Measurements from ENCODE around the gene GBX2. TPM values are rescaled to one million over a fixed set of nuclear protein-coding genes. Genes with fewer than 3 reads are reported as not detected.

Gene GBX2
- total RNA-seq, 1 donor from 2014 or later = 0.84 TPM

DNA sequence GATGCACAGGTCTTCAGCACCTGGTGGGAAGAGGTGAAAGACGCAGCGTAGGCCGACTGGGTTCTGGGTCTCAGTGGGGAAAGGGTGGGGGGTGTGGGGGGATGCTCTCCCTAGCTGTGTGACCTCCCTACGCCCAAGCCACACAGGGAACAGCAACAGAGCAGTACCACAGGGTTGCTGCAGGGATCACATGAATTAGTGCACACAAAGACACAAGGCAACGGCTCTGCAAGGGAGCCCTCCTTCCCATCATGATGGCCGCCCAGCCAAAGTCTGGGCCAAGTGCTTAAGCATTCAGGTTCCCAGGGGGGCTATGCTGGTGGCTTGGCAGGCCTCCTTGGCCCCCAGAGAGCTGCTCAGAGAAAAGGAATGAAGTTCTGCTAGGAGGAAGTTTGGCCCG lies 28.2 kb upstream of the GBX2 start:
- DNase-seq (ENCODE audit: low read depth) = no peak
- no peak for TF ChIP-seq CTCF (IDR thresholded peaks at IDR 0.05; ENCODE audit: insufficient read depth, low read length, poor library complexity, severe bottlenecking)

GRCh38 chr2:236195726-236196125 lies 27.5 kb upstream of the GBX2 start:
- no peak for TF ChIP-seq CTCF (IDR thresholded peaks at IDR 0.05; ENCODE audit: insufficient read depth, low read length, poor library complexity, severe bottlenecking)
- H3K36me3 ChIP-seq (ENCODE audit: control insufficient read depth, insufficient read depth, low read length) = no peaks in the 10 kb centered on the region
- DNase-seq (ENCODE audit: low read depth) = no peak
- no peak overlapping the region for H3K4me3 ChIP-seq (ENCODE audit: low read depth, low read length)
- no peaks in the 10 kb centered on the region for H3K27me3 ChIP-seq (ENCODE audit: control insufficient read depth, insufficient read depth, low read length)

More for the DNA sequence above, 28.2 kb upstream of the GBX2 start:
- Histone ChIP-seq H3K4me3 (ENCODE audit: low read depth, low read length) (no peak overlapping the region), H3K27me3 (ENCODE audit: control insufficient read depth, insufficient read depth, low read length) (no peaks in the 10 kb centered on the region), H3K36me3 (ENCODE audit: control insufficient read depth, insufficient read depth, low read length) (no peaks in the 10 kb centered on the region)

DNA sequence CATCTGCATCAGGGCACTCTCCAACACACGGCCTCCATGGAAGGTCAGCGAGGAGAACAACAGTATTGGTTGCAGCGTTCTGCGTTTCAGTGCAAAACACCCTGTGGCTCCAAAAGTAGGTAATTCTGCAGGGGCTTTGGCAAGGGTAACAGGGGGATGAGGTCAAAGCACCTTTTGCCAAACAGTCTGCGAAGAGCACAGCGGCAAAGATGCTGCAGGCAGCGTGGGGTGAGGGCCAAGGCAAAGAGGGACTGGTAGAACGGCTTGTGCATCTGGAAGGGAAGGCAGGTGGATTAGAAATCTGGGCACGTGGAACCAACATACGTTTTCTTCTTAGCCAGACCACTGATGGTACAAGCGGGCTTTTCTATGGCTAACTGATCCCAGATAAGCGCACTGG lies 26.6 kb upstream of the GBX2 start:
- Histone ChIP-seq H3K4me3 (ENCODE audit: low read depth, low read length) (no peak overlapping the region), H3K36me3 (ENCODE audit: control insufficient read depth, insufficient read depth, low read length) (no peaks in the 10 kb centered on the region), H3K27me3 (ENCODE audit: control insufficient read depth, insufficient read depth, low read length) (no peaks in the 10 kb centered on the region)
- no peak for DNase-seq (ENCODE audit: low read depth)
- no peak for TF ChIP-seq CTCF (IDR thresholded peaks at IDR 0.05; ENCODE audit: insufficient read depth, low read length, poor library complexity, severe bottlenecking)

- no peak for DNase-seq (ENCODE audit: low read depth)
- H3K36me3 ChIP-seq (ENCODE audit: control insufficient read depth, insufficient read depth, low read length) = no peaks in the 10 kb centered on the region
- no peak for TF ChIP-seq CTCF (IDR thresholded peaks at IDR 0.05; ENCODE audit: insufficient read depth, low read length, poor library complexity, severe bottlenecking)
Observed at GRCh38 chr2:236193026-236193425, 24.8 kb upstream of the GBX2 start.

DNA sequence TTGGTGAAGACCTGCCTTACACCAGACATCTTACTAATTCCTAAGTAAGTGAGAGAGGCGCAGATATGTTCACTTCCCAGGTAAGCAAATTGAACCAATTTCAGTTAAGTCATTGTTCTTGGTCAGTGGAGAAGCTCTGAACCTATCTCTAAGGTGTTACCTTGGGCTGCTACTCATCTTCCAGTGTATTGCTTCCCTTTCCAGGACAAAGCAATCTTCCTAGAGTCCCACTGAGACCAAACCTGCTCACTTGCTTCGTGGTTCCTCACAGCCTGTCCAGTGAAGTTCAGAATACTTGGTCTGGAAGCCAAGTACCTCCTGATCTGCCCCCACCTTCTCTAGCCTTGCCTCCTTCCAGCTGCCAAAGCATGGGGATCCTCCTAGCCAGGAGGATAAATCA lies 22.5 kb upstream of the GBX2 start:
- no peaks in the 10 kb centered on the region for H3K27me3 ChIP-seq (ENCODE audit: control insufficient read depth, insufficient read depth, low read length)
- H3K36me3 ChIP-seq (ENCODE audit: control insufficient read depth, insufficient read depth, low read length) = no peaks in the 10 kb centered on the region
- TF ChIP-seq CTCF (IDR thresholded peaks at IDR 0.05; ENCODE audit: insufficient read depth, low read length, poor library complexity, severe bottlenecking) = no peak
- no peak overlapping the region for H3K4me3 ChIP-seq (ENCODE audit: low read depth, low read length)
- DNase-seq (ENCODE audit: low read depth) = no peak

More at GRCh38 chr2:236193026-236193425, 24.8 kb upstream of the GBX2 start:
- Histone ChIP-seq H3K27me3 (ENCODE audit: control insufficient read depth, insufficient read depth, low read length) (no peaks in the 10 kb centered on the region), H3K4me3 (ENCODE audit: low read depth, low read length) (no peak overlapping the region)

DNA sequence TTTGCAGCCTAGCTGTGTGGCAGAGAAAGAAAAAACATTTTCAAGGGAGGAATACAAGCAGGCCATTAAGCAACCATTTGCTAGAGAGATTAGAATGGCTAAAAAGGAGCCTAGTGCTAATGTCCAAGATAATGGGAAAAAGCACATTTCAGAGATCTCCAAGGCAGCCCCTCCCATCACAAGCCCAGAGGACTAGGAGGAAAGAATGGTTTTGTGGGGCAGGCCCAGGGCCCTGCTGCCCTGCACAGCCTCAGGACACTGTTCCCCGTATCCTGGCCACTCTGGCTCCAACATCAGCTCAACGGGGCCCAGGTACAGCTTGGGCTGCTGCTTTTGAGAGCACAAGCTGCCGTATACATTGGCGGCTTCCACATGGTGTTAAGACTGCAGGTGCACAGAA lies 16.5 kb upstream of the GBX2 start:
- Histone ChIP-seq H3K36me3 (ENCODE audit: control insufficient read depth, insufficient read depth, low read length) (no peaks in the 10 kb centered on the region), H3K4me3 (ENCODE audit: low read depth, low read length) (no peak overlapping the region), H3K27me3 (ENCODE audit: control insufficient read depth, insufficient read depth, low read length) (no peaks in the 10 kb centered on the region)
- no peak for TF ChIP-seq CTCF (IDR thresholded peaks at IDR 0.05; ENCODE audit: insufficient read depth, low read length, poor library complexity, severe bottlenecking)
- DNase-seq (ENCODE audit: low read depth) = no peak

Measured in kidney epithelial cell (primary cell).